NCI-H128 (cell line): ENCODE results near the gene HEBP2.
"Not testable (repeated sequence)": the region's sequence is repeated elsewhere in the genome, so short reads cannot be mapped to it uniquely, and the experiment has no call there.

Source experiments
- DNase-seq: peaks from one replicate; lab custom pipeline; 2025; ENCODE audit not compliant: unreplicated experiment; lab: John Stamatoyannopoulos, UW

The HEBP2 gene

GRCh38 chr6:138403801-138404665 lies at the start of gene HEBP2:
Gene HEBP2 (plus strand): TSS chr6:138404223. CDS start chr6:138404496, 273 bp downstream.
- DNase-seq: peak; percentile 79

- DNase-seq: no peak
Measured at GRCh38 chr6:138357928-138358327, 46.1 kb upstream of the HEBP2 start.

- not testable (repeated sequence) for DNase-seq
Measured at GRCh38 chr6:138368684-138369083, 35.3 kb upstream of the HEBP2 start.

GRCh38 chr6:138370631-138371451 lies 33.2 kb upstream of the HEBP2 start:
- DNase-seq: no peak

- DNase-seq: no peak
Measured at GRCh38 chr6:138371452-138371711, 32.6 kb upstream of the HEBP2 start.

- DNase-seq: no peak
Measured at GRCh38 chr6:138371720-138372119, 32.3 kb upstream of the HEBP2 start.

- DNase-seq: no peak
Measured at GRCh38 chr6:138372711-138373463, 31.1 kb upstream of the HEBP2 start.

- DNase-seq: no peak
Measured at GRCh38 chr6:138374230-138374629, 29.8 kb upstream of the HEBP2 start.

GRCh38 chr6:138374815-138375214 lies 29.2 kb upstream of the HEBP2 start:
- no peak for DNase-seq

GRCh38 chr6:138377042-138377441 lies 27.0 kb upstream of the HEBP2 start:
- no peak for DNase-seq

- peak; percentile 6 for DNase-seq
Measured at GRCh38 chr6:138377844-138378243, 26.2 kb upstream of the HEBP2 start, which contains the start of gene SMIM28. Gene SMIM28 (plus strand): TSS chr6:138377905. CDS start chr6:138378073, 168 bp downstream.

- no peak for DNase-seq
Measured at GRCh38 chr6:138378463-138378862, 25.6 kb upstream of the HEBP2 start.

GRCh38 chr6:138382498-138383265 lies 21.3 kb upstream of the HEBP2 start:
- DNase-seq: no peak

GRCh38 chr6:138383776-138384175 lies 20.2 kb upstream of the HEBP2 start:
- no peak for DNase-seq

GRCh38 chr6:138386897-138387296 lies 17.1 kb upstream of the HEBP2 start:
- no peak for DNase-seq

- no peak for DNase-seq
Measured at GRCh38 chr6:138387577-138388368, 16.2 kb upstream of the HEBP2 start.

- DNase-seq: no peak
Measured at GRCh38 chr6:138389551-138389950, 14.5 kb upstream of the HEBP2 start.

GRCh38 chr6:138393871-138394783 lies 9.9 kb upstream of the HEBP2 start:
- no peak for DNase-seq

GRCh38 chr6:138396709-138397108 lies 7.3 kb upstream of the HEBP2 start:
- DNase-seq: no peak
